ENCODE measurements around the gene KAT2B.

Gene KAT2B

GRCh38 chr3:20147361-20147760 lies 107.1 kb downstream of the KAT2B start:
- peak overlapping the region; percentile 37 for H3K27ac Mint-ChIP-seq
- no peak overlapping the region for H3K4me3 Mint-ChIP-seq
- H3K36me3 Mint-ChIP-seq (ENCODE audit: low read depth): peaks cover 77% of the 10 kb centered on the region
- DNase-seq: no peak
- H3K27me3 Mint-ChIP-seq: no peaks in the 10 kb centered on the region
- H3K9me3 Mint-ChIP-seq: no peaks in the 10 kb centered on the region
- no peaks in the 10 kb centered on the region for H3K4me1 Mint-ChIP-seq (ENCODE audit: low read depth)

- H3K9me3 Mint-ChIP-seq: no peaks in the 10 kb centered on the region
- H3K4me1 Mint-ChIP-seq (ENCODE audit: low read depth): no peaks in the 10 kb centered on the region
- no peaks in the 10 kb centered on the region for H3K27me3 Mint-ChIP-seq
- no peak overlapping the region for H3K4me3 Mint-ChIP-seq
- H3K27ac Mint-ChIP-seq: peak overlapping the region; percentile 4
- H3K36me3 Mint-ChIP-seq (ENCODE audit: low read depth): peaks cover 73% of the 10 kb centered on the region
- DNase-seq: no peak
Observed at GRCh38 chr3:20148466-20148865, 108.2 kb downstream of the KAT2B start.

GRCh38 chr3:20154078-20154477 lies 113.8 kb downstream of the KAT2B start:
- Mint-ChIP-seq H3K9me3 (no peaks in the 10 kb centered on the region), H3K4me3 (no peak overlapping the region), H3K36me3 (ENCODE audit: low read depth) (peaks cover 83% of the 10 kb centered on the region), H3K27me3 (no peaks in the 10 kb centered on the region), H3K4me1 (ENCODE audit: low read depth) (no peaks in the 10 kb centered on the region), H3K27ac (no peak overlapping the region)
- no peak for DNase-seq

GRCh38 chr3:20154928-20155327 lies 114.7 kb downstream of the KAT2B start:
- H3K4me1 Mint-ChIP-seq (ENCODE audit: low read depth): peaks cover 4% of the 10 kb centered on the region
- H3K4me3 Mint-ChIP-seq: no peak overlapping the region
- DNase-seq: no peak
- no peaks in the 10 kb centered on the region for H3K27me3 Mint-ChIP-seq
- H3K9me3 Mint-ChIP-seq: no peaks in the 10 kb centered on the region
- peaks cover 83% of the 10 kb centered on the region for H3K36me3 Mint-ChIP-seq (ENCODE audit: low read depth)
- H3K27ac Mint-ChIP-seq: no peak overlapping the region

- Mint-ChIP-seq H3K9me3 (no peaks in the 10 kb centered on the region), H3K36me3 (ENCODE audit: low read depth) (peaks cover 60% of the 10 kb centered on the region), H3K27me3 (no peaks in the 10 kb centered on the region), H3K4me3 (no peak overlapping the region), H3K4me1 (ENCODE audit: low read depth) (peaks cover 18% of the 10 kb centered on the region), H3K27ac (no peak overlapping the region)
- no peak for DNase-seq
Observed at GRCh38 chr3:20160230-20160629, 120.0 kb downstream of the KAT2B start.

GRCh38 chr3:20161714-20162113 lies 121.5 kb downstream of the KAT2B start:
- DNase-seq: no peak
- no peaks in the 10 kb centered on the region for H3K27me3 Mint-ChIP-seq
- no peak overlapping the region for H3K4me3 Mint-ChIP-seq
- H3K36me3 Mint-ChIP-seq (ENCODE audit: low read depth): peaks cover 52% of the 10 kb centered on the region
- peaks cover 18% of the 10 kb centered on the region for H3K4me1 Mint-ChIP-seq (ENCODE audit: low read depth)
- no peaks in the 10 kb centered on the region for H3K9me3 Mint-ChIP-seq
- H3K27ac Mint-ChIP-seq: no peak overlapping the region

GRCh38 chr3:20173844-20174410 lies 133.7 kb downstream of the KAT2B start:
- no peak overlapping the region for H3K4me3 Mint-ChIP-seq
- no peak overlapping the region for H3K27ac Mint-ChIP-seq
- H3K36me3 Mint-ChIP-seq (ENCODE audit: low read depth): peaks cover 79% of the 10 kb centered on the region
- no peaks in the 10 kb centered on the region for H3K9me3 Mint-ChIP-seq
- no peak for DNase-seq
- no peaks in the 10 kb centered on the region for H3K27me3 Mint-ChIP-seq
- no peaks in the 10 kb centered on the region for H3K4me1 Mint-ChIP-seq (ENCODE audit: low read depth)

GRCh38 chr3:20181276-20181675 lies 141.0 kb downstream of the KAT2B start:
- Mint-ChIP-seq H3K4me1 (ENCODE audit: low read depth) (peaks cover 2% of the 10 kb centered on the region), H3K4me3 (no peak overlapping the region), H3K36me3 (ENCODE audit: low read depth) (peaks cover 63% of the 10 kb centered on the region), H3K27ac (no peak overlapping the region), H3K9me3 (no peaks in the 10 kb centered on the region), H3K27me3 (no peaks in the 10 kb centered on the region)
- no peak for DNase-seq

- H3K9me3 Mint-ChIP-seq: no peaks in the 10 kb centered on the region
- H3K27ac Mint-ChIP-seq: no peak overlapping the region
- H3K27me3 Mint-ChIP-seq: no peaks in the 10 kb centered on the region
- H3K4me3 Mint-ChIP-seq: no peak overlapping the region
- no peak for DNase-seq
- peaks cover 2% of the 10 kb centered on the region for H3K4me1 Mint-ChIP-seq (ENCODE audit: low read depth)
- peaks cover 57% of the 10 kb centered on the region for H3K36me3 Mint-ChIP-seq (ENCODE audit: low read depth)
Observed at GRCh38 chr3:20182206-20182605, 142.0 kb downstream of the KAT2B start.

GRCh38 chr3:20185331-20185678 lies 145.1 kb downstream of the KAT2B start:
- H3K27me3 Mint-ChIP-seq: no peaks in the 10 kb centered on the region
- H3K4me1 Mint-ChIP-seq (ENCODE audit: low read depth): peaks cover 2% of the 10 kb centered on the region
- DNase-seq: no peak

GRCh38 chr3:20185679-20186599 lies 145.7 kb downstream of the KAT2B start, which contains the start of gene SGO1:
SGO1 (minus strand) TSS chr3:20186206; CDS start chr3:20184027, 2,179 bp downstream.
- H3K9me3 Mint-ChIP-seq: no peaks in the 10 kb centered on the region
- peak; percentile 100 for DNase-seq
- no peak within 1 kb of the TSS for H3K4me3 Mint-ChIP-seq
- H3K27ac Mint-ChIP-seq: no peak within 1 kb of the TSS
- peaks cover 2% of the 10 kb centered on the region for H3K4me1 Mint-ChIP-seq (ENCODE audit: low read depth)
- no peaks in the 10 kb centered on the region for H3K27me3 Mint-ChIP-seq
- peaks cover 26% of the 10 kb centered on the region for H3K36me3 Mint-ChIP-seq (ENCODE audit: low read depth)

More at GRCh38 chr3:20185331-20185678, 145.1 kb downstream of the KAT2B start:
- Mint-ChIP-seq H3K4me3 (no peak overlapping the region), H3K9me3 (no peaks in the 10 kb centered on the region), H3K27ac (no peak overlapping the region), H3K36me3 (ENCODE audit: low read depth) (peaks cover 32% of the 10 kb centered on the region)

- H3K27me3 Mint-ChIP-seq: no peaks in the 10 kb centered on the region
- no peak for DNase-seq
- no peak overlapping the region for H3K4me3 Mint-ChIP-seq
- peaks cover 20% of the 10 kb centered on the region for H3K36me3 Mint-ChIP-seq (ENCODE audit: low read depth)
- peaks cover 2% of the 10 kb centered on the region for H3K4me1 Mint-ChIP-seq (ENCODE audit: low read depth)
- no peak overlapping the region for H3K27ac Mint-ChIP-seq
- H3K9me3 Mint-ChIP-seq: no peaks in the 10 kb centered on the region
Observed at GRCh38 chr3:20186600-20187004, 146.4 kb downstream of the KAT2B start.

- Mint-ChIP-seq H3K36me3 (ENCODE audit: low read depth) (no peaks in the 10 kb centered on the region), H3K9me3 (no peaks in the 10 kb centered on the region), H3K4me1 (ENCODE audit: low read depth) (no peaks in the 10 kb centered on the region), H3K4me3 (no peak overlapping the region), H3K27ac (no peak overlapping the region), H3K27me3 (no peaks in the 10 kb centered on the region)
- no peak for DNase-seq
Observed at GRCh38 chr3:20190991-20191390, 150.7 kb downstream of the KAT2B start.

GRCh38 chr3:20194793-20195460 lies 154.7 kb downstream of the KAT2B start:
- Mint-ChIP-seq H3K36me3 (ENCODE audit: low read depth) (no peaks in the 10 kb centered on the region), H3K27ac (no peak overlapping the region), H3K9me3 (no peaks in the 10 kb centered on the region), H3K4me1 (ENCODE audit: low read depth) (peaks cover 7% of the 10 kb centered on the region), H3K4me3 (no peak overlapping the region), H3K27me3 (no peaks in the 10 kb centered on the region)
- no peak for DNase-seq

- no peaks in the 10 kb centered on the region for H3K9me3 Mint-ChIP-seq
- H3K36me3 Mint-ChIP-seq (ENCODE audit: low read depth): no peaks in the 10 kb centered on the region
- no peak for DNase-seq
- H3K4me3 Mint-ChIP-seq: no peak overlapping the region
- peaks cover 8% of the 10 kb centered on the region for H3K4me1 Mint-ChIP-seq (ENCODE audit: low read depth)
- no peaks in the 10 kb centered on the region for H3K27me3 Mint-ChIP-seq
- H3K27ac Mint-ChIP-seq: no peak overlapping the region
Observed at GRCh38 chr3:20197775-20198174, 157.5 kb downstream of the KAT2B start.
